Osteocyte (in vitro differentiated cells): ENCODE measurements around the gene AP4B1. TPM values are rescaled to one million over a fixed set of nuclear protein-coding genes. Genes with fewer than 3 reads are reported as not detected.

Source experiments
- DNase-seq: peaks from one replicate; pipeline ENCODE4 v3.0.0; 2021; ENCODE audit warnings: mixed read lengths; ENCODE audit not compliant: unreplicated experiment; ENCODE audit errors: extremely low spot score
- H3K27ac Mint-ChIP-seq: one replicate; pipeline ENCODE4 v1.8.0; 2021; ENCODE audit warnings: mild to moderate bottlenecking, mixed read lengths; ENCODE audit not compliant: unreplicated experiment
- H3K27me3 Mint-ChIP-seq: one replicate; pipeline ENCODE4 v1.8.0; 2021; ENCODE audit warnings: mixed read lengths; ENCODE audit not compliant: unreplicated experiment
- H3K36me3 Mint-ChIP-seq: one replicate; pipeline ENCODE4 v1.8.0; 2021; ENCODE audit warnings: mixed read lengths; ENCODE audit not compliant: unreplicated experiment
- H3K4me1 Mint-ChIP-seq: one replicate; pipeline ENCODE4 v1.8.0; 2021; ENCODE audit warnings: mixed read lengths; ENCODE audit not compliant: unreplicated experiment
- H3K4me3 Mint-ChIP-seq: one replicate; pipeline ENCODE4 v1.8.0; 2021; ENCODE audit warnings: mild to moderate bottlenecking, moderate library complexity, mixed read lengths; ENCODE audit not compliant: unreplicated experiment
- H3K9me3 Mint-ChIP-seq: one replicate; pipeline ENCODE4 v1.8.0; 2021; ENCODE audit warnings: mixed read lengths; ENCODE audit not compliant: unreplicated experiment
- total RNA-seq: library from RNA; stranded (reverse); gene quantifications from 2 replicates; pipeline ENCODE4 v1.2.1, GENCODE V29; 2021
- TF ChIP-seq, protein P1 (sequence below): fragments of 200-600 bp; sonication (generic); IDR thresholded peaks from 2 replicates; pipeline ENCODE4 v1.5.0; 2021; ENCODE audit warnings: antibody characterized with exemption, mild to moderate bottlenecking, moderate library complexity

Gene AP4B1
- total RNA-seq, 1 donor from 2014 or later = 19.7 TPM

DNA sequence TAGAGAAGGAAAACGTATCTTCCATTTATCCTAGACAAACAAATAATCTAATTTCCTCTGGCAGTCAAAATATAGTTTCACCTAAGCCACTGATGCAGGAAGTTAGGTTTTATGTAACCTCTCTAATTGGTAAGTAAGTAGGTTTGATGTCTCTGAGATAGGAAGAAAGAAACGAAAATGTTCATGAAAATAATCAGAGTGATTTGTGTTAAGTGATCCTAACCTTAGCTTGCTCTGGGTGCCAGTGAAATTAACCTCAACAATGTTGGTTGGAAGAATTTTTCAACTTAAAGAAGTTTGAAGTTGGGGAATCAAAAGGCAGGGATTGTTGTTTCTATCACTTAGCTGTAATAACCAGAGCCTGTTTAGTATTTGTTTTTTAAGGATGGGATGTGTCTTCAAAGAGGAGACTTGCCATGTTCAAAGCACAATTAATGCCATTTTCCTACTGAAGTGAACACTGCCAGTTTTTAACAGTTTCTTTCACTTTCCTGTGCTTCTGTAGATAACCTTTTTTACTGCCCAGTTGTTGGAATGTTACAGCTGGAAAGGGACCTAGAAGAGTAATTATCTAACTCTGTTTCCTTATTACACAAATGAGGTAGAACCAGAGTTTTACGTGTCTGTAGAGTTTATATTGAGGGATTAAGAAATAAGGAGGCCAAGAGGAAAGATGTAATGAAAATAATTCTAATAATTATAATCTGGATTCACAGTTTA, 42.9 kb upstream of the AP4B1 start:
- Mint-ChIP-seq H3K36me3 (peaks cover 17% of the 10 kb centered on the region), H3K27ac (peak overlapping the region; percentile 28), H3K4me3 (no peak overlapping the region), H3K27me3 (no peaks in the 10 kb centered on the region), H3K9me3 (peaks cover 8% of the 10 kb centered on the region), H3K4me1 (peaks cover 17% of the 10 kb centered on the region)
- no peak for DNase-seq
- TF ChIP-seq, protein P1, sequence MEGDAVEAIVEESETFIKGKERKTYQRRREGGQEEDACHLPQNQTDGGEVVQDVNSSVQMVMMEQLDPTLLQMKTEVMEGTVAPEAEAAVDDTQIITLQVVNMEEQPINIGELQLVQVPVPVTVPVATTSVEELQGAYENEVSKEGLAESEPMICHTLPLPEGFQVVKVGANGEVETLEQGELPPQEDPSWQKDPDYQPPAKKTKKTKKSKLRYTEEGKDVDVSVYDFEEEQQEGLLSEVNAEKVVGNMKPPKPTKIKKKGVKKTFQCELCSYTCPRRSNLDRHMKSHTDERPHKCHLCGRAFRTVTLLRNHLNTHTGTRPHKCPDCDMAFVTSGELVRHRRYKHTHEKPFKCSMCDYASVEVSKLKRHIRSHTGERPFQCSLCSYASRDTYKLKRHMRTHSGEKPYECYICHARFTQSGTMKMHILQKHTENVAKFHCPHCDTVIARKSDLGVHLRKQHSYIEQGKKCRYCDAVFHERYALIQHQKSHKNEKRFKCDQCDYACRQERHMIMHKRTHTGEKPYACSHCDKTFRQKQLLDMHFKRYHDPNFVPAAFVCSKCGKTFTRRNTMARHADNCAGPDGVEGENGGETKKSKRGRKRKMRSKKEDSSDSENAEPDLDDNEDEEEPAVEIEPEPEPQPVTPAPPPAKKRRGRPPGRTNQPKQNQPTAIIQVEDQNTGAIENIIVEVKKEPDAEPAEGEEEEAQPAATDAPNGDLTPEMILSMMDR = no peak

DNA sequence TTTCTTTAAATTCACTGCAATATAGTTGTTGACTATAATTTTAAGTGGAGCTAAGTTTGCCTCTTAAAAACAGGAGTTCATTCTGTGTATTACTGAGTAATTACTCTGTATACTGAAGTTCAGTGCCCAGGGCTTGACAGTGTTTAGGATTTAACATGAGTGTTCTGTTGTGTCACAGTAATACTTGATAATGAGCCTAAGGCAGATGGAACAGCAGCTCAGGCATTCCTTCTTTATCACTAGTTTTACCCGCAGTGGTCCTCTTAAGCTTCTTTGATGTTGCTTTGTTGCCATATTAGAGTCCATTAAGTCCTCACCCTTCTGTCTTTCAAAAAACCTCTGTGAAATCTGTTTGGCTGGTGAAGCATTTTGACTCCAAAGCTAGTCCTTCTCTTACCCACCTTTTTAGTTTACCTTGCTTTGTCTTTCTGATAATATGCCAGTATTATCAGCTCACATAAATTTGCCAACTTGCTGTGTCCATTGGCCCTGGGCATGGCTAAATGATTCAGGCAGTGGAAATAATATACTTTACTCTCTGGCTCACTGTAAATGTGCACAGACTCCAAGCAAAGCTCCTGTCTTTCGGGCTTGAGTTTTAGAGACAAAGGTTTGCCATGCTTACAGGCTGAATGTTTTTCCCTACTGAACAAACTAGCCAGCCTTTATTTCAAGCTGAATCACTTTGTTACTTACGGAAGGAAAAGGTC, 42.2 kb upstream of the AP4B1 start:
- Mint-ChIP-seq H3K27me3 (no peaks in the 10 kb centered on the region), H3K4me3 (no peak overlapping the region), H3K36me3 (peaks cover 21% of the 10 kb centered on the region), H3K9me3 (peaks cover 8% of the 10 kb centered on the region), H3K27ac (no peak overlapping the region), H3K4me1 (peaks cover 17% of the 10 kb centered on the region)
- DNase-seq = no peak
- TF ChIP-seq, protein P1 = no peak

DNA sequence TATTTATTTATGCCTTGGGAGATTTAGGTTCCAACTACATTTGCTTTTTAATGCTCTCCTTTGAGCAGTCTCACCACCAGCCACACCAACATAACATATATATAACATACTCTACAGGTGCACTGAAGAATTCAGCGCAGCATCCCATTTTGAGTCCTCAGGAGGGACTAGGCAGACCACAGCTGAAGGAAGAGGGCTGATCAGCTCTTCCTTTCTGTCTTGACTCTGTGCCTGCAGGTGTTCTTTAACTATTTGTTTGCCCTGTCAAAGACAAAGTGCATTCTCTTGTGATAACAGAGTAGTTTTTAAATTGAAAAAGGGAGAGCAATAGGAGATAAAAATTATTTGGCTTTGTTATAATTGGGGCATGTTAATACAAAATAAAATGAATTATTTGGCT, 41.5 kb upstream of the AP4B1 start:
- Mint-ChIP-seq H3K4me3 (no peak overlapping the region), H3K27me3 (no peaks in the 10 kb centered on the region), H3K4me1 (peaks cover 17% of the 10 kb centered on the region), H3K9me3 (peaks cover 8% of the 10 kb centered on the region), H3K27ac (no peak overlapping the region), H3K36me3 (peaks cover 21% of the 10 kb centered on the region)
- no peak for DNase-seq
- TF ChIP-seq, protein P1 = no peak

DNA sequence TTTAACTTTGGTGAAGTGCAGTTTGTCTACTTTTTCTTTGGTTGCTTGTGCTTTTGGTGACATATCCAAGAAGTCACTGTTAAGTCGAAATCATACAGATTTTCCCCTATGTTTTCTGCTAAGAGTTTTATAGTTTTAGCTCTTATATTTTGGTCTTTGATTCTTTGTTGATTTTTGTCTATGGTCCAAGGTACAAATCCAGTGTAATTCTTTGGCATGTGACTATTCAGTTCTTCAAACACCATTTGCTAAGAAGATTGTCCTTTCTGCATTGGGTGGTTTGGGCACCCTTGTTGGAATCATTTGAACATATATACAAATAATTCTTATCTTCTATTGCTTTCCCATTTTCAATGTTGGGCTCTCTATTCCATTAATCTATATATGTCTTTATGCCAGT, 40.7 kb upstream of the AP4B1 start:
- TF ChIP-seq, protein P1 = no peak
- Mint-ChIP-seq H3K36me3 (peaks cover 28% of the 10 kb centered on the region), H3K27me3 (no peaks in the 10 kb centered on the region), H3K9me3 (peaks cover 8% of the 10 kb centered on the region), H3K27ac (no peak overlapping the region), H3K4me1 (peaks cover 17% of the 10 kb centered on the region), H3K4me3 (no peak overlapping the region)
- DNase-seq = no peak
